Measurements from ENCODE around the gene CDK14. TPM values are rescaled to one million over a fixed set of nuclear protein-coding genes. Genes with fewer than 3 reads are reported as not detected.

Gene CDK14
- total RNA-seq, 2 donors from 2014 or later = 1.9 to 4.9 TPM

- Histone ChIP-seq H3K36me3 (no peaks in the 10 kb centered on the region), H3K4me1 (no peaks in the 10 kb centered on the region), H3K27me3 (no peaks in the 10 kb centered on the region), H3K4me3 (no peak overlapping the region), H3K9ac (ENCODE audit: low read depth in 2 of 2, low read length in 2 of 2) (no peak overlapping the region), H3K9me3 (no peaks in the 10 kb centered on the region), H3K27ac (no peak overlapping the region)
- no peak for TF ChIP-seq CTCF (IDR thresholded peaks at IDR 0.05)
- intact Hi-C loops (cut with DNase I) = no loop called here
- DNase-seq = no peak
Measured at GRCh38 chr7:90957883-90958282, 361.8 kb downstream of the CDK14 start.

GRCh38 chr7:90958647-90959046 lies 362.5 kb downstream of the CDK14 start:
- intact Hi-C loops (cut with DNase I) = no loop called here
- DNase-seq = no peak
- H3K27ac ChIP-seq = no peak overlapping the region
- no peak overlapping the region for H3K9ac ChIP-seq (ENCODE audit: low read depth in 2 of 2, low read length in 2 of 2)
- no peak for TF ChIP-seq CTCF (IDR thresholded peaks at IDR 0.05)
- H3K4me1 ChIP-seq = no peaks in the 10 kb centered on the region
- no peaks in the 10 kb centered on the region for H3K27me3 ChIP-seq
- no peak overlapping the region for H3K4me3 ChIP-seq
- no peaks in the 10 kb centered on the region for H3K36me3 ChIP-seq
- H3K9me3 ChIP-seq = no peaks in the 10 kb centered on the region

DNA sequence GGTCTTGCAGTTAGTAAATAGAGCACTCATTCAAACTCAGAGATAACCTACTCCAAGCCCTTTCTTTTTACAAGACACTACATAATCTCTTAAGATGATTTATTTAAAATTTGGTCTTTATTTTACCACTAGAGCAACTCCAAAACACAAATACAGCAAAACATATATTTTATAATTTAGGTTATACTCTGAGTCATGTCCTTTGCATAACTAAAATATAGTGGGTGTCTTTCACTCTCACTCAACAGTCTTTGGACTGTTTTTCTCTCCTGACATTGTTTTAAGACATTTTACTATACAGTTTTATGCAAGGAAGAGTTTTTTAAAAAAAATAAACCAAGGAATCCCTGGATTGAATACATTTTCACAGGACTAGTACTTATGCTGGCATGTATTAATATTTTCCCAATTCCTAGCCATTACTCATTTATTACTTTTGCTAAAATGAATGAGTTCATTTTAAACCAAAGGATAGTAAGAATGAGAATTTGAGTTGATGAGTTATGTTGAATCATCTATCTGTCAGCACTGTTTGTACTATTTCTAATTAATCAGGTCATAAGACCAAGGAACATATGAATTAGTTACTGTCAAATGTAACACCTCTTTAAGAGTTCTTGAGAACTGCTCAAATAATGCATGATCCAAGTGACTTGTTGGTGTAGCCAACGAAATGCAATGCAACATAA lies 365.1 kb downstream of the CDK14 start:
- Histone ChIP-seq H3K36me3 (no peaks in the 10 kb centered on the region), H3K9ac (ENCODE audit: low read depth in 2 of 2, low read length in 2 of 2) (no peak overlapping the region), H3K27ac (no peak overlapping the region), H3K27me3 (no peaks in the 10 kb centered on the region), H3K4me3 (no peak overlapping the region), H3K9me3 (no peaks in the 10 kb centered on the region), H3K4me1 (no peaks in the 10 kb centered on the region)
- no peak for TF ChIP-seq CTCF (IDR thresholded peaks at IDR 0.05)
- DNase-seq = no peak
- intact Hi-C loops (cut with DNase I) = no loop called here

GRCh38 chr7:90965211-90965610 lies 369.1 kb downstream of the CDK14 start:
- no peaks in the 10 kb centered on the region for H3K36me3 ChIP-seq
- no peaks in the 10 kb centered on the region for H3K9me3 ChIP-seq
- H3K27ac ChIP-seq = no peak overlapping the region
- no peaks in the 10 kb centered on the region for H3K4me1 ChIP-seq
- no peak overlapping the region for H3K4me3 ChIP-seq
- H3K9ac ChIP-seq (ENCODE audit: low read depth in 2 of 2, low read length in 2 of 2) = no peak overlapping the region
- no peak for TF ChIP-seq CTCF (IDR thresholded peaks at IDR 0.05)
- no peaks in the 10 kb centered on the region for H3K27me3 ChIP-seq
- DNase-seq = no peak
- intact Hi-C loops (cut with DNase I) = no loop called here

GRCh38 chr7:90966346-90966745 lies 370.2 kb downstream of the CDK14 start:
- intact Hi-C loops (cut with DNase I) = no loop called here
- Histone ChIP-seq H3K9ac (ENCODE audit: low read depth in 2 of 2, low read length in 2 of 2) (no peak overlapping the region), H3K27ac (no peak overlapping the region), H3K27me3 (no peaks in the 10 kb centered on the region), H3K36me3 (no peaks in the 10 kb centered on the region), H3K4me3 (no peak overlapping the region), H3K9me3 (no peaks in the 10 kb centered on the region), H3K4me1 (no peaks in the 10 kb centered on the region)
- TF ChIP-seq CTCF (IDR thresholded peaks at IDR 0.05) = no peak
- no peak for DNase-seq

Data from colonic mucosa (tissue), 4 donors.